HEK293 (cell line): ENCODE measurements around the gene ARHGAP33.

Source experiments
- CTCF ChIA-PET: fragments of 350-600 bp; formaldehyde crosslinking; extraction: SDS; loops from one replicate; lab custom pipeline; 2021; ENCODE audit warnings: antibody characterized with exemption; lab: Yijun Ruan, JAX
- POLR2A ChIA-PET: fragments of 300-600 bp; formaldehyde crosslinking; extraction: SDS; loops from one replicate; lab custom pipeline; 2020; ENCODE audit warnings: antibody characterized with exemption, inconsistent platforms; lab: Yijun Ruan, JAX
- H3K27ac ChIP-seq: fragments of 200-500 bp; sonication (Bioruptor generic); 2 replicates; pipeline ENCODE4 v1.5.1; 2014; ENCODE audit warnings: low read depth, low read length, control low read depth, inconsistent platforms; ENCODE audit errors: extremely low read depth
- H3K36me3 ChIP-seq, 2 experiments: fragments of 200-500 bp in 1 of 2; sonication (Bioruptor generic) in 1 of 2; 1 replicate in 1 of 2; 2 replicates in 1 of 2; pipeline ENCODE4 v1.5.1; 2014 to 2017; ENCODE audit warnings: inconsistent platforms in 2 of 2, low read length in 2 of 2; ENCODE audit not compliant: control insufficient read depth in 2 of 2, insufficient read depth in 1 of 2
- H3K4me1 ChIP-seq: fragments of 200-500 bp; sonication (Bioruptor generic); 2 replicates; pipeline ENCODE4 v1.5.1; 2014; ENCODE audit warnings: mild to moderate bottlenecking, low read length, inconsistent platforms; ENCODE audit not compliant: control insufficient read depth, insufficient read depth
- H3K4me3 ChIP-seq: 2 replicates; pipeline ENCODE4 v1.5.1; 2011; ENCODE audit warnings: low read depth, mild to moderate bottlenecking, control low read depth, low read length, moderate library complexity
- H3K9me3 ChIP-seq: fragments of 200-500 bp; sonication (Bioruptor generic); 2 replicates; pipeline ENCODE4 v1.5.1; 2014; ENCODE audit warnings: low read depth, low read length, inconsistent platforms; ENCODE audit not compliant: control insufficient read depth, insufficient read depth
- GLI2 ChIP-seq: fragments of 450-650 bp; formaldehyde crosslinking; IDR thresholded peaks from 2 replicates; pipeline ENCODE4; 2017; ENCODE audit warnings: missing biosample characterization, missing genetic modification characterization, low read depth, borderline replicate concordance
- HOXC10 ChIP-seq: sonication (generic); formaldehyde crosslinking; IDR thresholded peaks from 2 replicates; pipeline ENCODE4 v1.8.1; 2023; ENCODE audit warnings: mild to moderate bottlenecking, missing genetic modification reagents
- REPIN1 ChIP-seq: fragments of 450-650 bp; formaldehyde crosslinking; IDR thresholded peaks from 2 replicates; pipeline ENCODE4 v1.5.1; 2017; ENCODE audit warnings: missing biosample characterization, missing genetic modification characterization, low read depth
- ZBTB48 ChIP-seq: fragments of 450-650 bp; formaldehyde crosslinking; IDR thresholded peaks from 2 replicates; pipeline ENCODE4 v1.5.1; 2016; ENCODE audit warnings: missing biosample characterization, missing genetic modification characterization
- ZBTB49 ChIP-seq: fragments of 450-650 bp; formaldehyde crosslinking; IDR thresholded peaks from 2 replicates; pipeline ENCODE4 v1.5.1; 2016; ENCODE audit warnings: missing biosample characterization, missing genetic modification characterization, low read depth
- ZNF202 ChIP-seq: fragments of 450-650 bp; formaldehyde crosslinking; IDR thresholded peaks from 2 replicates; pipeline ENCODE4 v1.5.1; 2016; ENCODE audit warnings: missing biosample characterization, missing genetic modification characterization, borderline replicate concordance
- ZNF211 ChIP-seq: fragments of 450-650 bp; formaldehyde crosslinking; IDR thresholded peaks from 2 replicates; pipeline ENCODE4 v1.5.1; 2016; ENCODE audit warnings: low read depth, missing biosample characterization, missing genetic modification characterization
- ZNF221 ChIP-seq: fragments of 450-650 bp; formaldehyde crosslinking; IDR thresholded peaks from 2 replicates; pipeline ENCODE4 v1.5.1; 2017; ENCODE audit warnings: missing biosample characterization, missing genetic modification characterization, borderline replicate concordance
- ZNF274 ChIP-seq, 2 experiments: fragments of 200-500 bp in 1 of 2; fragments of 450-650 bp in 1 of 2; sonication (Bioruptor generic) in 1 of 2; formaldehyde crosslinking in 1 of 2; IDR thresholded peaks; 2 replicates each; pipeline versions ENCODE4 v1.5.1 to v1.6.1; 2014 to 2016; ENCODE audit warnings: borderline replicate concordance in 1 of 2, inconsistent platforms in 1 of 2, low read length in 1 of 2, missing biosample characterization in 1 of 2, missing genetic modification characterization in 1 of 2
- ZNF398 ChIP-seq: fragments of 450-650 bp; formaldehyde crosslinking; IDR thresholded peaks from 2 replicates; pipeline ENCODE4 v1.5.1; 2017; ENCODE audit warnings: missing biosample characterization, missing genetic modification characterization
- ZNF426 ChIP-seq: fragments of 450-650 bp; formaldehyde crosslinking; IDR thresholded peaks from 2 replicates; pipeline ENCODE4 v1.5.1; 2017; ENCODE audit warnings: missing biosample characterization, missing genetic modification characterization, mild to moderate bottlenecking, inconsistent platforms, moderate library complexity
- ZNF48 ChIP-seq: fragments of 450-650 bp; formaldehyde crosslinking; IDR thresholded peaks from 2 replicates; pipeline ENCODE4 v1.5.1; 2016; ENCODE audit warnings: missing biosample characterization, missing genetic modification characterization
- ZNF510 ChIP-seq: fragments of 450-650 bp; formaldehyde crosslinking; IDR thresholded peaks from 2 replicates; pipeline ENCODE4 v1.5.1; 2018; ENCODE audit warnings: mild to moderate bottlenecking, missing genetic modification characterization, missing biosample characterization; ENCODE audit not compliant: insufficient replicate concordance
- ZNF580 ChIP-seq: fragments of 450-650 bp; formaldehyde crosslinking; IDR thresholded peaks from 2 replicates; pipeline ENCODE4 v1.5.1; 2016; ENCODE audit warnings: missing biosample characterization, missing genetic modification characterization
- ZNF596 ChIP-seq: fragments of 450-650 bp; IDR thresholded peaks from 2 replicates; pipeline ENCODE4 v1.5.0; 2018; ENCODE audit warnings: missing biosample characterization, mild to moderate bottlenecking, missing genetic modification characterization, moderate library complexity
- ZNF670 ChIP-seq: fragments of 450-650 bp; formaldehyde crosslinking; IDR thresholded peaks from 2 replicates; pipeline ENCODE4 v1.5.1; 2016; ENCODE audit warnings: missing biosample characterization, missing genetic modification characterization, low read depth
- ZNF704 ChIP-seq: fragments of 450-650 bp; formaldehyde crosslinking; IDR thresholded peaks from 2 replicates; pipeline ENCODE4 v1.5.1; 2016; ENCODE audit warnings: missing biosample characterization, missing genetic modification characterization
- TF ChIP-seq, protein P1 (sequence below): fragments of 450-650 bp; formaldehyde crosslinking; IDR thresholded peaks from 2 replicates; pipeline ENCODE4 v1.5.1; 2016; ENCODE audit warnings: missing biosample characterization, missing genetic modification characterization

ARHGAP33 gene

GRCh38 chr19:35729763-35730162 is 45.6 kb upstream of the ARHGAP33 start:
- ChIA-PET CTCF (interaction anchor here (1.0 kb wide), 1 partner anchor 35 kb away, joined by 3 read pairs; no protein-coding TSS in a partner anchor), POLR2A (interaction anchor here (1.3 to 13.6 kb wide), 3 partner anchors 8 to 19 kb away, joined by 4 to 204 read pairs (median 7); partner anchors contain the start of genes IGFLR1 and LIN37)
- peak overlapping the region; percentile 31; the same call in 1 of the 2 replicates for H3K27ac ChIP-seq
- H3K36me3 ChIP-seq, result peaks cover 97 to 98% of the 10 kb centered on the region in 2 experiments
- H3K4me3 ChIP-seq, result no peak overlapping the region
- H3K4me1 ChIP-seq, result no peaks in the 10 kb centered on the region
- no peak for TF ChIP-seq ZBTB48 (tag by site-specific recombination)
- TF ChIP-seq ZNF48, result no peak
- TF ChIP-seq ZNF202, result no peak
- TF ChIP-seq ZNF596 (tag by site-specific recombination), result no peak
- TF ChIP-seq ZNF211, result no peak
- TF ChIP-seq ZNF670, result no peak
- no peak for TF ChIP-seq ZNF580 (tag by site-specific recombination)
- no peak for TF ChIP-seq ZNF426 (tag by site-specific recombination)
- no peak for TF ChIP-seq ZNF274 (IDR thresholded peaks at IDR 0.05; ENCODE audit: low read length)
- no peak for TF ChIP-seq ZNF274 (tag by site-specific recombination; IDR thresholded peaks at IDR 0.05; ENCODE audit: borderline replicate concordance)
- TF ChIP-seq REPIN1, result no peak
- TF ChIP-seq ZNF221, result no peak
- no peak for TF ChIP-seq ZBTB49 (tag by site-specific recombination)
- no peak for TF ChIP-seq ZNF704 (tag by site-specific recombination)
- TF ChIP-seq ZNF510 (tag by site-specific recombination), result no peak
- no peak for TF ChIP-seq ZNF398 (tag by site-specific recombination)
- TF ChIP-seq GLI2, result no peak
- TF ChIP-seq, protein P1, sequence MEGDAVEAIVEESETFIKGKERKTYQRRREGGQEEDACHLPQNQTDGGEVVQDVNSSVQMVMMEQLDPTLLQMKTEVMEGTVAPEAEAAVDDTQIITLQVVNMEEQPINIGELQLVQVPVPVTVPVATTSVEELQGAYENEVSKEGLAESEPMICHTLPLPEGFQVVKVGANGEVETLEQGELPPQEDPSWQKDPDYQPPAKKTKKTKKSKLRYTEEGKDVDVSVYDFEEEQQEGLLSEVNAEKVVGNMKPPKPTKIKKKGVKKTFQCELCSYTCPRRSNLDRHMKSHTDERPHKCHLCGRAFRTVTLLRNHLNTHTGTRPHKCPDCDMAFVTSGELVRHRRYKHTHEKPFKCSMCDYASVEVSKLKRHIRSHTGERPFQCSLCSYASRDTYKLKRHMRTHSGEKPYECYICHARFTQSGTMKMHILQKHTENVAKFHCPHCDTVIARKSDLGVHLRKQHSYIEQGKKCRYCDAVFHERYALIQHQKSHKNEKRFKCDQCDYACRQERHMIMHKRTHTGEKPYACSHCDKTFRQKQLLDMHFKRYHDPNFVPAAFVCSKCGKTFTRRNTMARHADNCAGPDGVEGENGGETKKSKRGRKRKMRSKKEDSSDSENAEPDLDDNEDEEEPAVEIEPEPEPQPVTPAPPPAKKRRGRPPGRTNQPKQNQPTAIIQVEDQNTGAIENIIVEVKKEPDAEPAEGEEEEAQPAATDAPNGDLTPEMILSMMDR (tag by site-specific recombination), result no peak
- TF ChIP-seq HOXC10 (CRISPR knock-in tag), result no peak
- no peaks in the 10 kb centered on the region for H3K9me3 ChIP-seq
